D721Med (cell line): ENCODE measurements around the gene DNAJC7.
A peak's percentile ranks its signal among the peaks of the same experiment; 100 is the strongest.

Source experiments
- DNase-seq: peaks from one replicate; pipeline ENCODE4 v3.0.0; 2011; ENCODE audit warnings: low spot score; ENCODE audit not compliant: insufficient read length
- FAIRE-seq: peaks from 2 replicates; lab custom pipeline; 2011; peaks lifted over from hg19 to GRCh38; lab: Jason Lieb, UNC
- TF ChIP-seq, protein P1 (sequence below): IDR thresholded peaks from 2 replicates; pipeline ENCODE4 v1.5.1; 2012; ENCODE audit warnings: mild to moderate bottlenecking, control low read depth; ENCODE audit not compliant: insufficient read depth; ENCODE audit errors: missing control alignments

DNAJC7 gene

DNA sequence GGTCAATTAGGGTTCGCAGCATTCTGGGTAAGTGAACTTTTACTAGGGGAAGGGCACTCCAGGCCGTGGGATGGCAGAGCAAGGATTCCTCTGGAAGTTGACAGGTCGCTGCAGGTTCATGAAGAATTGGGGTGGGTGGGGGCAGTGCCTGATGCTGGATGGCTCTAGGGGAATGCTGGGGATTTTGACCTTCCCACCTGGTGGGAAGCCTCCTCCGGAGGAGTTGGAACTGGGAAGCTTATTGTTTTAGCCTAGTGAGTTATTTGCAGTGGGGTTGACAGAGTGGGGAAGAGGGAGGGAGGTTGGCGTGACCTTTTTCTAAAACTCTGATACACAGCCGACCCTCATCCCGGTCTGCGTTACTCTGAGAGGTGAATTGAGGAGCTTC, 33.8 kb upstream of the DNAJC7 start:
- DNase-seq, result no peak
- FAIRE-seq, result no peak
- TF ChIP-seq, protein P1, sequence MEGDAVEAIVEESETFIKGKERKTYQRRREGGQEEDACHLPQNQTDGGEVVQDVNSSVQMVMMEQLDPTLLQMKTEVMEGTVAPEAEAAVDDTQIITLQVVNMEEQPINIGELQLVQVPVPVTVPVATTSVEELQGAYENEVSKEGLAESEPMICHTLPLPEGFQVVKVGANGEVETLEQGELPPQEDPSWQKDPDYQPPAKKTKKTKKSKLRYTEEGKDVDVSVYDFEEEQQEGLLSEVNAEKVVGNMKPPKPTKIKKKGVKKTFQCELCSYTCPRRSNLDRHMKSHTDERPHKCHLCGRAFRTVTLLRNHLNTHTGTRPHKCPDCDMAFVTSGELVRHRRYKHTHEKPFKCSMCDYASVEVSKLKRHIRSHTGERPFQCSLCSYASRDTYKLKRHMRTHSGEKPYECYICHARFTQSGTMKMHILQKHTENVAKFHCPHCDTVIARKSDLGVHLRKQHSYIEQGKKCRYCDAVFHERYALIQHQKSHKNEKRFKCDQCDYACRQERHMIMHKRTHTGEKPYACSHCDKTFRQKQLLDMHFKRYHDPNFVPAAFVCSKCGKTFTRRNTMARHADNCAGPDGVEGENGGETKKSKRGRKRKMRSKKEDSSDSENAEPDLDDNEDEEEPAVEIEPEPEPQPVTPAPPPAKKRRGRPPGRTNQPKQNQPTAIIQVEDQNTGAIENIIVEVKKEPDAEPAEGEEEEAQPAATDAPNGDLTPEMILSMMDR, result no peak

DNA sequence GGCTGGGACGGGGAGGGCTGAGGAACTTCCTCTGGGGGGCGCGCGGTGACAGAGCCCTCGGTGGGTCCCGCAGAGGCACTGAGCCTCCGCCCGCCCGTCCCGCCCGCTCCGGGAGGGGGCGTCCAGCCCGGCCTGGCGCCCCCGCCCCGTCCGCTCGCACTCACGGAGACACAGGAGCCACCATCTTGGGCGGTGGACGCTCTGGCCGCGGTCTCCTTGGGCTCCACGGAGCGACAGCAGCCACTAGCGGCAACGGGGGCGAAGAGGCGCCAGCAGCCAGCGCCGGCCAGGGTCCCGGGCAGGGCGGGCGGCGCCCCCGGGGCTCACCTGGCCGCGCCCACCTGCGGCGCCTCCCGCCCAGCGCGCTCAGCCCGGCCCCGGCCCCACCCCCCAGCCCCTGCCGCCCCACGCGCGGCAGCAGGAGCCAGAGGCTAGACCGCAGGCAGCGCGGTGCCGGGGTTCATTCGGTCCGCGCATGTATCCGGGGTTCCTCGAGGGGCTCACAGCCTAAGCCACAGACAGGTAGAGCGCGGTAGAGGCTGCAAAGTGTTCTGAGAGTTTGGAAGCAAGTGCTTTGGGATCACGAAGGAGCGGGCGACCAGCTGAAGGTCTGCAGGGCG, 33.3 kb upstream of the DNAJC7 start, which contains the start of gene C17orf113:
TSS of gene C17orf113 (minus strand) at position 209 of the 620 bp plus-strand sequence. CDS start 7,225 bp downstream, outside the sequence.
- DNase-seq (peak; percentile 90), FAIRE-seq (no peak)
- TF ChIP-seq, protein P1, result peak; percentile 44

DNA sequence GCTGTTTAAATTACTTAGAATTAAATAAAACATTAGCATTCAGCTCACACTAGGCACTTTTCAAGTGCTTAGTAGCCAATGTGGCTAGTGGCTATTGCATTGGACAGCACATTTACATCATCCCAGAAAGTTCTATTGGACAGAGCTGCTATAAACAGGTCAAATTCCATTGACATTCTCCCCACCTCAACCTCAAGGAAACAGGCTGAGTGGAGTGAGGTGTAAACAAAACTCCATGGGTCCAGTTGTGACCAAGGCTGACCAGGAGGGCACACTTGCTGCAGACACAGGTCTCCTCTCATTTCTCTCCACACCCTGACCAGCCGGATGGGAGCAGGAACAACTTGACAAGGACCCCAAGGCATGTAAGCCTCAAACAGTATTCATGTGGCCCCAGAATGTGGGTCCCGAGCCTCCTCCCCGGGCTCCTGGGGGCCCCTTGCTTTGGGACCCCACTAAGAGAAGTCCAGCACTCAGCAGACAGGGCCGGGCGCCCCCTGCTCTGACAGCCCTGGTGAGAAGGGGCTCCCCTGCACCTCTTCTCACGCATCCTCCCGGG, 32.7 kb upstream of the DNAJC7 start:
- DNase-seq (no peak), FAIRE-seq (no peak)
- TF ChIP-seq, protein P1, result no peak

DNA sequence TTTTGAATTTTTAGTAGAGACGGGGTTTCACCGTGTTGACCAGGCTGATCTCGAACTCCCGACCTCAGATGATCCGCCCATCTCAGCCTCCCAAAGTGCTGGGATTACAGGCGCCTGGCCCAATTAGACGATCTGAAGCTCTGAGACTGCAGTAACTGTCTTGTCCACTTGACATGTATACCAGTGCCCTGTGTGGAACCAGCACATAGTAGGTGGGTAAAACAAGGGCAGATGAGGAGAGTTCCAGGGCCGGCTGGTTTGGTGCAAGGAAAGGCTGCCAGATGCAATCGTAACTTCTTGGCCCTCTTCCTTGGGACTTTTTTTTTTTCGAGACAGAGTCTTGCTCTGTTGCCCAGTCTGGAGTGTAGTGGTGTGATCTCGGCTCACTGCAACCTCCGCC, 30.1 kb upstream of the DNAJC7 start:
- FAIRE-seq, result no peak
- DNase-seq, result no peak
- TF ChIP-seq, protein P1, result no peak

DNA sequence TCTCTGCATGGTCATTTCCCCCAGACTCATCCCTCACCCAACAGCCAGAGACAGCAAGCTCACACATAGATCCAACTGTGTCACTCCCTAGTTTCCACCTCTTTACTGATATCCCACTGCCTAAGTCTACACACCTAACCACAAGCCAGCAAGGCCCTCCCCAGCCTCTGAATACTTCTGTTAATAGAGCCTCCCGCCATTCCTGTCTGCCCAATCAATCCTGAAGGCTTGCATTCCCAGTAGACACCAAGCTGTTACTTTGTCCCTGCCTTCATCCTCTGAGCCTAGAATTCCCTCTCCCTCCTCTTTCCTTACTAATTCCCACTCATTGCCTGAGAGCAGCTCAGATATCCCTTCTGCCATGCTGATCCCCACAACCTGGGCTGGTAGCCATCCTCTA, 28.5 kb upstream of the DNAJC7 start:
- TF ChIP-seq, protein P1, result no peak
- DNase-seq (no peak), FAIRE-seq (no peak)

DNA sequence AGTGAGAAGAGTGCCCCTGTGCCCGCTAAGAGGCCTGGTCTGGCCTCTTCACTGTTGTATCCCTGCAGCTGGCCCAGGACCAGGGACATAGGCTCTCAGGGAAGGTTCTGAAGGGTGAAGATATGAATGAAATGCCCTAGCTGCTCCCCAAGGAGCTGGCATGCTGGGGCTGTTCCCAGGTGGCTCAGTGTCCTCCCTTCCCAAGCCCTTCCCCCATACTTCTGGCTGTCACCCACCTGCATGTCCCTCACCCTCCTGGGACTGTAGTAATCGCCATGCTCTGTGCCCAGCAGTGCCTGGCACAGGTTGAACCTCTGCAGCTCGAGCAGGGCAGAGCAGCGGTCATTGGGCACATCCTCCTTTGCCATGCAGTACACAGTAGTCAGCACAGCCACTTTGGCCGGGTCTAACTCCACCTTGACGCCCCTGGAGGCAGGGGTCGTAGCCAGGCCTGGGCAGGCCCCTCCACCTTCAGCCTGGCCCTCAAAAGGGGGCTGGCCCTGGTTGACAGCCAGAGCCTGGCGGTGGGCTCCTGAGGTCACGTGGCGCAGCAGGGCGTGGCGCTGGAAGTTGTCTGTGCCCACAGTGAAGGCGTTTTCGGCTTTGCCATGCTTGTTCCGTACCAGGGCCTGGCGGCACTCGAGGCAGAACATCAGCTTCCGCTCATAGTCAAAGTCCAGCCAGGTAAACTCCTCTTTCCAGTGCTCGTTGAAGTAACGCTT, 25.5 kb upstream of the DNAJC7 start:
- TF ChIP-seq, protein P1, result no peak
- no peak for FAIRE-seq
- no peak for DNase-seq

DNA sequence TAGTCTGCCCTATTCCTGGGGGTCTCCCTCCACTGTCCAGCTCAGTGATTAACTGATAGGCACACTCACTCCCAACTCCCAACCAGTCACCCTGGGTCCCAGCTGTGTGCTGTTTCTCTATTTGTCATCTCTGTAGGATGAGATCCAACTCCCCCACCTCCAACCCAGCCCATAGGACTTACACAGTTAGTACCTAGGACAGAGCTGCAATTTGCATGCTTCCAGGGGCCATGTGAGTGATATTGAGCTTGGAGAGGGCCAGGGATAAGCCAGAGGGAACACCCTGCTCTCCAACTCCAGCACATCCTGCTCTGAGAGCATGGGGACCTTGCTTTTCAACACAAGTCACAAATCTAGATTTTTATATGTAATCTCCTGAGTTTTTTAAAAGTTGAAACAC, 24.4 kb upstream of the DNAJC7 start:
- DNase-seq (no peak), FAIRE-seq (no peak)
- TF ChIP-seq, protein P1, result no peak
